ENCODE data around the gene CCDC187.

Gene CCDC187

GRCh38 chr9:136253246-136254130 is 50.4 kb downstream of the CCDC187 start:
- DNase-seq (ENCODE audit: low read depth in 3 of 3) = no peak

DNA sequence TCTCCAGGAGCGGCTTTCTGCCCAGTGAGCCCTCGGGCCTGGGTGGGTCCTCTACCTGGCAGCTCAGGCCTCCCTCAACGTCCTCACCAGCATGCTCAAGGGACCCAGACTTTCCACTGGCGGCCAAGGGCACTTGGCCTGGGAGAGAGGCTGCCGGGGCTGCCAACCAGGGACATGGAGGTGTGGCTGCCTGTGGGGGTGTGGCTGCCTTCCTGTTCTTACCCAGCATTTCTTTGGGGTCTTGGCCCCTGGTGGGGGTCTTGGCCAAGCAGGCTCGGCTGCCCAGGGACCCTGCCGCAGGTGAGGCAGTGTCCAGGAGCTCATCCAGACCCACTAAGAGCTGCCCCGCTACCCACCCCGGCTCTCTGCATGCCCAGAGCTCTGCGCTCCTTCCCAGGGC is 51.0 kb downstream of the CCDC187 start:
- no peak for DNase-seq (ENCODE audit: low read depth in 3 of 3)

DNA sequence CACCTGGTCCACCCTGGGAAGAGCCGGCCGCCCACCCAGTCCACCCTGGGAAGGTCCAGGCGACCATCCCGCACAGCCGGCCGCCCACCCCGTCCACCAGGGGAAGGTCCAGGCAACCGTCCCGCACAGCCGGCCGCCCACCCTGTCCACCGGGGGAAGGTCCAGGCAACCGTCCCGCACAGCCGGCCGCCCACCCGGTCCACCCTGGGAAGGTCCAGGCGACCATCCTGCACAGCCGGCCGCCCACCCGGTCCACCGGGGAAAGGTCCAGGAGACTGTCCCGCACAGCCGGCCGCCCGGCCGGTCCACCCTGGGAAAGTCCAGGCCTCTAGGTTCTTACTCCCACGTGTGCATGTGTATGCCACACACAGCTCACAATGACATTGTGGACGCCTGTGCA is 51.6 kb downstream of the CCDC187 start:
- DNase-seq (ENCODE audit: low read depth in 3 of 3) = no peak

- no peak for DNase-seq (ENCODE audit: low read depth in 3 of 3)
Measured at GRCh38 chr9:136251264-136252115, 52.4 kb downstream of the CCDC187 start.

DNA sequence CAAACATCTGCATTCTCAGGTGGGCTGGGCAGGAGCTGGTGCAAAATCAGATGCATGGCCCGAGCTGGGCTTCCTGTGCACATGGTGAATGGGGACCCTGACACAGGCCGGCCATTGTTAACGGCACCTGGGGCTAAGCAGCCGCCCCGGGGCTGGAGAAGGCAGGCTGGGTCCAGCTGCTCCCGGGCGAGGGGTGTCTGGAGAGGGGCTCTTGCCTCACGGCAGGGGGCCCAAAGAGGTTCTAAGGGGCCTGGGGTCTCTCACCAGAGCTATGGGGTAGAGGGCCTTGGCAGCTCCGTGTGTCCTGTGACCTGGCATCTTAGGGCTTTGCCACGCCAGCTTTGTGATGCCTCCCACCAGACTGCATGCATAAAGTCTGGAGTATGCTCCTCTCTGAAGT is 53.2 kb downstream of the CCDC187 start:
- no peak for DNase-seq (ENCODE audit: low read depth in 3 of 3)

GRCh38 chr9:136249877-136250559 is 53.9 kb downstream of the CCDC187 start:
- no peak for DNase-seq (ENCODE audit: low read depth in 3 of 3)

DNA sequence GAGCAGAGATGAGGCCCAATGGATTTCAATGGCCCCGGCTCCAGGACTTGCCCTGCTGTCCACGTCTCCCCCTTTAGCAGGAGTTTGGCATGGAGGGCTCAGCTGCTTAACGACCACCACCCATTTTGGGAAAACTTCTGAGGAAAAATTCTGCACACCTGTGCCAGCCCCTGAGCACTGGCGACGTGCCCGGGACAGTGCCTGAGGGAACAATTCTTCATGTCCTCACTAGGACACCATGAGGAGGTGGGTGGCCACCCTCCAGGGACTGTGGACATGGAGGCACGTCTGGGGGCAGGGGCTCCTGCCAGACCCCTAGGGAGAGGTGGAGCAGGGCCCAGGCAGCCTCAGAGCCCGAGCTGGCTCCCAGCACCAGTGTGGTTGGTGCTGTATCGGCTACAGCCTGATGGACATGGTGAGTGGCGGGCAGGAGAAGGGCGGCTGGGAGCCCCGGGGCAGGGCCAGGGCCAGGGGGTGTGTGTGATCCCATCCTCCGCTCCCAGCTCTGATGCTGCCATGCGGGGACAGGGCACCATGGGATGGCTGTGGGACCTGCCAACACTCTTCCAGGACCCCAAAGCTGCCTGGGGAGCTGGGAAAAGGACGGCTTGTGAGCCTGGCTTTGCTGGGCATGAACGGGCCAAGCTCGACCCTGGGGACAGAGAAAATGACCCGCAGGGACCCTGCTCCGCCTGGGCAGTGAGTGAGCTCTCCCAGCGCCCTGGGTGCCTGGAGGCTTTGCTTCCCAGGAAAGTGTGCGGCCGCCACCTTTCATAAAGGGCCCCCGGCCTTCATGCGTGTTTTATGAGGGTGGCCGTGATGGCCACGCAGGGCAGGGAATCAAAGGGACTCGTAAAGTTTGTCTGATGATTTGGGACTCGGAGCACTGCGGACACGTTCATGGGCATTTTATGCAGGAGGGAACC is 54.7 kb downstream of the CCDC187 start:
- no peak for DNase-seq (ENCODE audit: low read depth in 3 of 3)

DNA sequence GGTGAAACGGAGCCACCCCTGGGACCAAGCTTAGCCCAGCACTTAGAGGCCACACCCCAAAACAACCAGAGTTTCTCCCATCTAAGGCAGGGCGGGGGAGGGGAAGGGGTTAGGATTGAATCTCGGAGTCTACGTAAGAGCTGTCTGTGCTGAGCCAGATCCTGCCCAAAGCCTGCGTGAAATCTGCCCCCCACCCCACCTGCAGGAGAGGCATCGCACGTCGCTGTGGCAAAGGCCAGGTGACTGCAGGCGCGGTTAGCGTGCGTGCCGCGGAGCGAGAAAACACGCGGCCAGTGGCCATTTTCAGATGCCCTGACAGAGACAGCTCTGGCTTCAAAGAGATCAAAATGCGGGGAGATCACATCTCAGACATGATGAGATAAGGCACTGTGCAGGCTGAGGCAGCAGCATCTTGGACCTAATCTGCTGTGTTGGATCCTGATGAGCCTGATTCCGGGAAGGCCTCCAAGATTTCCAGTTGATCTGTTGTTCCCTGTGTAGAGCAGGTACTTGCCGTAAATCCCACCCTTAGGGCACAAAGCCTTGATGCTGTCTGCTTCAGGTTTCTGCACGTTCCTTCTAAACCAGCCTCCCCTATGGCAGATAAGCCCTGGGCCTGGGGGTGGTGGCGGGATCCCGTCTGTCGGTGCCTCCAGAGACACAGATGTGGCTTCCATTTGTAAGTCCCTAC is 55.8 kb downstream of the CCDC187 start:
- no peak for DNase-seq (ENCODE audit: low read depth in 3 of 3)

GRCh38 chr9:136247551-136247916 is 56.4 kb downstream of the CCDC187 start:
- no peak for DNase-seq (ENCODE audit: low read depth in 3 of 3)

GRCh38 chr9:136246849-136247550 is 56.9 kb downstream of the CCDC187 start:
- no peak for DNase-seq (ENCODE audit: low read depth in 3 of 3)

- peak; percentile 69 to 87 (median 75) for DNase-seq (ENCODE audit: low read depth in 3 of 3)
Measured at GRCh38 chr9:136245219-136246150, 58.4 kb downstream of the CCDC187 start, which contains the start of gene QSOX2. QSOX2 (minus strand) TSS chr9:136245812; CDS start chr9:136245803, 9 bp downstream.

DNA sequence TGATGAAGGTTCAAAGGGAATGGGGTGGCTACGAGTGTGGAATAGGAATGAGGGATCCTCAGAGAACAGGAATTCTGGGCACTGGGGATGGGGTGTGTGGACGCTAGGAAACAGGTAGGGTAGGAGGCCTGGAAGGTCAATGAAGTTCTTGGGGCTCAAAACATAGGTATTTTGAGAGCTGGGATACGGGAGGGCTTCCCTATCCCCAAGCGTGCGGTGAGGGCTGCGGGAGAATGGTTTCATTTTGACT is 59.0 kb downstream of the CCDC187 start:
- DNase-seq (ENCODE audit: low read depth in 3 of 3) = no peak

- DNase-seq (ENCODE audit: low read depth in 3 of 3) = peak; percentile 48 to 66 (median 60)
Measured at GRCh38 chr9:136244122-136244968, 59.5 kb downstream of the CCDC187 start.

DNA sequence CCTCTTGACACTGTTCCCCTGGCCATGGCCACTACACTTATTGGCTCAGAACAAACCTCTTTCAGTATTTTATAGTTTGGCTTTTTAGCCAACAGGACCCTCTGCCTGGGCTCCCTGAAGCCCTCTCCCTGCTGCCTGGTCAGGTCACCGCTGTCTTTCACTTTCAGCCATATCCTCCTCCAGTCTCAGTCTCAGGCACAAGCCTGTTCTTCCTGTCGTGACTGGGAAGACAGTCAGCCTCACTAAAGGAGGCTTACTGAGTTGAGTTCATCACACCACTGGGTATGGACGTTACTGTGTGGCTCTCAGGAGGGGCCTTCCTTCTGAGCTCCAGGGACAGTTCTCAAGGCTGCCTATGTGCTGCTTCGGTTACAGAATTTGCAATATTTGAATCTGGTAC is 60.3 kb downstream of the CCDC187 start:
- DNase-seq (ENCODE audit: low read depth in 3 of 3) = no peak

DNA sequence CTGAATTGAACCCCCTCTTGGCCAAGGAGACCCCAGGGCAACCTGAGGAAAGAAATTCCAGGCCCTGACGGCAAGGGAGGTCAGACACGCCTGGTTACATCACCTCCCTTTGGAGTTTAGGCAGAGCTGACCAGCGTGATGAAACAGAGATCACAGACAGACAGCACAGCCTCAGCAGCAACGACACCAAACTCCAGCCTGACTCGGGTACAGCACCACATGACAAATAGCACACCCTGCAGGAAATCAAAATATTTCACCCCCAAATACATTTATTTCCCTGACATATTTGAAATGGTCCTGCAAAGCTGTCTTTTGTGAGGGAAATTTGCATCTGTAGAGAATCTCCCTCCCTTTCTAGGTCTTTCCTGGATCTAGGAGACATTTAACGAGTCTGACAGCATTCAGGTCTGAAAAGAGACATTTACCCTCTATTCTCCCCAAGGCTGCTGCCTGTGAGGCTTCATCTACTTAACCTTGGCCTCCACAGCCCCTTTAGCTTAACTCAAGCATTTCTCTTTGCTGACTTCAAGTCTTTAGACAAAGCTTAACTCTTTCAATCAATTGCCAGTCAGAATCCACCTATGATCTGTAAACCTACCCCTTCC is 60.9 kb downstream of the CCDC187 start:
- DNase-seq (ENCODE audit: low read depth in 3 of 3) = no peak

GRCh38 chr9:136242248-136242647 is 61.6 kb downstream of the CCDC187 start:
- no peak for DNase-seq (ENCODE audit: low read depth in 3 of 3)

- no peak for DNase-seq (ENCODE audit: low read depth in 3 of 3)
Measured at GRCh38 chr9:136241542-136241941, 62.4 kb downstream of the CCDC187 start.

DNA sequence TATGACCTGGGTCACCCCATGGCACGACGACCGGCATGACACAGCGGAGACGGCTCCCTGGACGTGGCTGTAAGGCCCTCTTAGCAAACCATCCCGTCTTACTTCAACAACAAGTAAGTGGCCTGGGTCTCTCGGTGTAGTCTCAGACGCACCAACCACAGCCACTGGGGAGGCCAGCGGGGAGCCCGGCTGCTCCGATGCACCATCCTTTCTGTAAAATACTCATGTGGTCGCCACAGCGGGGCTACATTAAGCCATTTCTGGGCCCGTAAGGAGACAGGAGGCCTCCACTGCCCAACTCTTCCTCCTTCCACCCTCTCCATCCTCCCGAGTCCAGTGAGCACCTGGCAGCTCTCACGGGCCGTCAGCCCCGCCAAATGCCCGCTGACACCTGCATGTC is 63.0 kb downstream of the CCDC187 start:
- DNase-seq (ENCODE audit: low read depth in 3 of 3) = no peak

Data from stimulated activated CD4-positive, alpha-beta T cell treated with anti-CD3 and anti-CD28 coated beads, TNF-alpha, amount 100 ng/mL, for 48 hours (primary cell).